SU-DHL-6 (cell line): ENCODE results near the gene SPINT4.

ENCODE experiments used
- H2AFZ ChIP-seq: fragments of 200-600 bp; sonication (generic); 2 replicates; pipeline ENCODE4 v1.6.1; 2014; ENCODE audit warnings: low read depth, mild to moderate bottlenecking, moderate library complexity, mixed read lengths, antibody characterized with exemption, low read length; ENCODE audit not compliant: severe bottlenecking
- H3F3A ChIP-seq: fragments of 200-600 bp; shearing (Covaris generic); 2 replicates; pipeline ENCODE4 v1.6.0; 2016; ENCODE audit warnings: antibody characterized with exemption, mild to moderate bottlenecking; ENCODE audit not compliant: insufficient read depth
- H3K27ac ChIP-seq: fragments of 200-600 bp; sonication (generic); 2 replicates; pipeline ENCODE4 v1.5.1; 2016; ENCODE audit warnings: low read depth, mild to moderate bottlenecking, low read length, moderate library complexity, mixed read lengths
- H3K27me3 ChIP-seq: fragments of 200-600 bp; sonication (generic), shearing (Covaris generic); 2 replicates; pipeline ENCODE4 v1.6.0; 2014; ENCODE audit warnings: mild to moderate bottlenecking, low read length
- H3K36me3 ChIP-seq: fragments of 200-600 bp; sonication (generic); 2 replicates; pipeline ENCODE4 v1.6.1; 2014; ENCODE audit warnings: mild to moderate bottlenecking, low read length, mixed read lengths
- H3K4me2 ChIP-seq: fragments of 300-600, 200-600 bp; shearing (Covaris generic), sonication (generic); 2 replicates; pipeline ENCODE4 v1.6.0; 2014; ENCODE audit warnings: low read length, low read depth, mild to moderate bottlenecking; ENCODE audit not compliant: poor library complexity, severe bottlenecking
- H3K4me3 ChIP-seq: fragments of 200-600 bp; sonication (generic); 2 replicates; pipeline ENCODE4 v1.5.1; 2014; ENCODE audit warnings: antibody characterized with exemption, low read length, mild to moderate bottlenecking, mixed read lengths; ENCODE audit not compliant: insufficient read depth, poor library complexity, severe bottlenecking
- H3K79me2 ChIP-seq: fragments of 200-600 bp; sonication (generic); 2 replicates; pipeline ENCODE4 v1.6.1; 2014; ENCODE audit warnings: mild to moderate bottlenecking, low read length, moderate library complexity; ENCODE audit not compliant: insufficient read depth
- H3K9ac ChIP-seq: fragments of 200-600 bp; sonication (generic); 2 replicates; pipeline ENCODE4 v1.7.0; 2014; ENCODE audit warnings: mild to moderate bottlenecking, low read length
- H3K9me2 ChIP-seq: fragments of 200-600 bp; sonication (generic); replicated peaks from 2 replicates; pipeline ENCODE4 v1.6.1; 2014; ENCODE audit warnings: low read length; ENCODE audit not compliant: insufficient read depth
- H3K9me3 ChIP-seq: fragments of 200-600 bp; sonication (generic); 2 replicates; pipeline ENCODE4 v1.6.1; 2014; ENCODE audit warnings: low read length, mixed read lengths; ENCODE audit not compliant: insufficient read depth
- H4K20me1 ChIP-seq: fragments of 200-600 bp; sonication (generic); 2 replicates; pipeline ENCODE4 v1.6.1; 2014; ENCODE audit warnings: low read depth, mild to moderate bottlenecking, antibody characterized with exemption, low read length, moderate library complexity, mixed read lengths
- CTCF ChIP-seq: fragments of 200-600 bp; sonication (generic); IDR thresholded peaks from one replicate; pipeline ENCODE4 v1.5.1; 2017; ENCODE audit warnings: antibody characterized with exemption, mild to moderate bottlenecking, low read length, moderate library complexity; ENCODE audit not compliant: insufficient read depth, poor library complexity, severe bottlenecking
- EZH2phosphoT487 ChIP-seq: fragments of 200-600 bp; sonication (generic), shearing (Covaris generic); conservative IDR thresholded peaks from 2 replicates; pipeline ENCODE4 v1.6.1; 2018; ENCODE audit warnings: mild to moderate bottlenecking, antibody characterized with exemption, low read length, moderate library complexity, mixed read lengths

The SPINT4 gene

DNA sequence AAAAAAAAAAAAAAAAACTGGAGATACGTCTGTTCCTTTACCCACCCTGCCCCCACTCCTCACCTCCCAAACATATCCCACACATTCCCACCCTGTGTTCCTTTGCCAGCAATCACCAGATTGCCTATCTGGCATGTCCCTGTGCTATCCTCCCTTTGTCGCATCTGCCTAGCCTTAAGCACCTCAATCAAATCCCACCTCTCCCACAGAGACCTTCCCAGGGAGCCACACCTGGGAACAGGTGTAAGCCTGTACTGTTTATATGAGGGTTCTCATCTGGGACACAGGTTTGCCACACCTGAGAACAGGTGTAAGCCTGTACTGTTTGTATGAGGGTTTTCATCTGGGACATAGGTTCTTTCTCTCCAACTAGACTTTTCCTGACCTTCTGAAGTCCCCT lies 52.8 kb downstream of the SPINT4 start:
- H2AFZ ChIP-seq, result no peak overlapping the region
- H3K9me2 ChIP-seq, result no peaks in the 10 kb centered on the region
- H3K9me3 ChIP-seq, result no peaks in the 10 kb centered on the region
- no peak overlapping the region for H3K4me2 ChIP-seq
- H4K20me1 ChIP-seq, result no peaks in the 10 kb centered on the region
- H3K27ac ChIP-seq, result no peak overlapping the region
- H3K4me3 ChIP-seq, result no peak overlapping the region
- no peak overlapping the region for H3K9ac ChIP-seq
- no peaks in the 10 kb centered on the region for H3F3A ChIP-seq
- H3K36me3 ChIP-seq, result no peaks in the 10 kb centered on the region
- TF ChIP-seq CTCF (no peak), EZH2phosphoT487 (no peak)
- no peaks in the 10 kb centered on the region for H3K27me3 ChIP-seq
- H3K79me2 ChIP-seq, result no peaks in the 10 kb centered on the region

DNA sequence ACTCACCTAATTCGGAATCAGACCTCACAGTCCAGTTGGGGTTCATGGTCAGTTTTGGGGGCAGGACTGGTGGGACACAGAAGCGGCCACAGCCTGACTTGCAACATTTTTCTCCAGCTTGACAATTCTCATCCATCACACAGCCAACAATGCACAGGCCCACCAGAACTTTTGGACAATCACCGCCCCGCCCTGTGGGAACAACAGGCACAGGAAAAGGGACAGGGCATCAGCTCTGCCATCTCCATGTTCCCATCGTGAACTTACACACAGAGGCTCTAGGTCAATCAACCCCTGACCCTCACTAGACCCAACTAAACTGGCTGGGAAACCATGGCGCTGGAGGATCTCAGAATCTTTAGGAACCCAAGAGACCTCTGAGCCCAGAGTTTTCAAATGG lies 53.3 kb downstream of the SPINT4 start:
- no peaks in the 10 kb centered on the region for H3K79me2 ChIP-seq
- H4K20me1 ChIP-seq, result no peaks in the 10 kb centered on the region
- no peak overlapping the region for H3K9ac ChIP-seq
- no peaks in the 10 kb centered on the region for H3K36me3 ChIP-seq
- no peaks in the 10 kb centered on the region for H3K9me2 ChIP-seq
- no peaks in the 10 kb centered on the region for H3F3A ChIP-seq
- H3K4me2 ChIP-seq, result no peak overlapping the region
- TF ChIP-seq CTCF (no peak), EZH2phosphoT487 (no peak)
- H3K27me3 ChIP-seq, result no peaks in the 10 kb centered on the region
- H3K27ac ChIP-seq, result no peak overlapping the region
- no peak overlapping the region for H3K4me3 ChIP-seq
- H3K9me3 ChIP-seq, result no peaks in the 10 kb centered on the region
- H2AFZ ChIP-seq, result no peak overlapping the region
